ENCODE data around the gene POLR3H.

DNA sequence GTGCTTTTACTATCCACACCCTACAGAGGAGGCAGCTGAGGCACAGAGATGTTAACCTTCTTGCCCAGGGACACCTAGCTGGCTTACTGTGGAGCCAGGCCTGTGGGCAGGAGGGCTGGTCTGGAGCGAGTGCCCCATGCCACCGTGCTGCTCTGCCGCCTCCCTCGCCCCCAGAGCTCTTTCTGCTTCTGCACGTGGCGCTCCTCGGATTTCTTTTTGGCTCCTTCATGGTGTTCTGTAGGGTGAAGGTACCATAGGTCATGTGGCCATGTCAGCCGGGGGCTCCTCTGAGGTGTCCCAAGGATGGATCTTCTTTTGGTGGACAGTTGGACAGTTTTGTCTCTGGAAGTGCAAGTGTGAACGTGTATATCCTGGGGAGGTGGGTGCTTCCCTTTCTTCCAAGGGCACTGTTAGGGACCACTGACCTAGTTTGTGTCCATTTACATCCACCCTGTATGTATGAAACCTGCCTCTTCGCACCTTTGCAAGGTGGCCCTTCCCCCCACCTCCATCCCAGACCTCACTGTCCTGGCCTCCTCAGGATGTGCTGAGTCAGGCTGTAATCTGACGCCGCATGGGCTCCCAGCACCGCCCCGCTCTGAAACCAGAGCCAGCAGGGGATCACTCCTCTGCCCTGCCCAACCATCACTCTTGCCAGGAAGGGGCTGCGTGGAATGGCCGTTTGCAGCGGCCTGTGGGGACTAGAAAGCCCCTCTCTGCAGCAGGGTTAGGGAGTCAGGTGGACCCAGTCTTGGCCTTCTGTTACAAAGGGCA, 31.7 kb downstream of the POLR3H start:
- TF ChIP-seq, protein P1, sequence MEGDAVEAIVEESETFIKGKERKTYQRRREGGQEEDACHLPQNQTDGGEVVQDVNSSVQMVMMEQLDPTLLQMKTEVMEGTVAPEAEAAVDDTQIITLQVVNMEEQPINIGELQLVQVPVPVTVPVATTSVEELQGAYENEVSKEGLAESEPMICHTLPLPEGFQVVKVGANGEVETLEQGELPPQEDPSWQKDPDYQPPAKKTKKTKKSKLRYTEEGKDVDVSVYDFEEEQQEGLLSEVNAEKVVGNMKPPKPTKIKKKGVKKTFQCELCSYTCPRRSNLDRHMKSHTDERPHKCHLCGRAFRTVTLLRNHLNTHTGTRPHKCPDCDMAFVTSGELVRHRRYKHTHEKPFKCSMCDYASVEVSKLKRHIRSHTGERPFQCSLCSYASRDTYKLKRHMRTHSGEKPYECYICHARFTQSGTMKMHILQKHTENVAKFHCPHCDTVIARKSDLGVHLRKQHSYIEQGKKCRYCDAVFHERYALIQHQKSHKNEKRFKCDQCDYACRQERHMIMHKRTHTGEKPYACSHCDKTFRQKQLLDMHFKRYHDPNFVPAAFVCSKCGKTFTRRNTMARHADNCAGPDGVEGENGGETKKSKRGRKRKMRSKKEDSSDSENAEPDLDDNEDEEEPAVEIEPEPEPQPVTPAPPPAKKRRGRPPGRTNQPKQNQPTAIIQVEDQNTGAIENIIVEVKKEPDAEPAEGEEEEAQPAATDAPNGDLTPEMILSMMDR (IDR thresholded peaks at IDR 0.05; ENCODE audit: insufficient read depth, low read length) = no peak
- TF ChIP-seq, protein P2, sequence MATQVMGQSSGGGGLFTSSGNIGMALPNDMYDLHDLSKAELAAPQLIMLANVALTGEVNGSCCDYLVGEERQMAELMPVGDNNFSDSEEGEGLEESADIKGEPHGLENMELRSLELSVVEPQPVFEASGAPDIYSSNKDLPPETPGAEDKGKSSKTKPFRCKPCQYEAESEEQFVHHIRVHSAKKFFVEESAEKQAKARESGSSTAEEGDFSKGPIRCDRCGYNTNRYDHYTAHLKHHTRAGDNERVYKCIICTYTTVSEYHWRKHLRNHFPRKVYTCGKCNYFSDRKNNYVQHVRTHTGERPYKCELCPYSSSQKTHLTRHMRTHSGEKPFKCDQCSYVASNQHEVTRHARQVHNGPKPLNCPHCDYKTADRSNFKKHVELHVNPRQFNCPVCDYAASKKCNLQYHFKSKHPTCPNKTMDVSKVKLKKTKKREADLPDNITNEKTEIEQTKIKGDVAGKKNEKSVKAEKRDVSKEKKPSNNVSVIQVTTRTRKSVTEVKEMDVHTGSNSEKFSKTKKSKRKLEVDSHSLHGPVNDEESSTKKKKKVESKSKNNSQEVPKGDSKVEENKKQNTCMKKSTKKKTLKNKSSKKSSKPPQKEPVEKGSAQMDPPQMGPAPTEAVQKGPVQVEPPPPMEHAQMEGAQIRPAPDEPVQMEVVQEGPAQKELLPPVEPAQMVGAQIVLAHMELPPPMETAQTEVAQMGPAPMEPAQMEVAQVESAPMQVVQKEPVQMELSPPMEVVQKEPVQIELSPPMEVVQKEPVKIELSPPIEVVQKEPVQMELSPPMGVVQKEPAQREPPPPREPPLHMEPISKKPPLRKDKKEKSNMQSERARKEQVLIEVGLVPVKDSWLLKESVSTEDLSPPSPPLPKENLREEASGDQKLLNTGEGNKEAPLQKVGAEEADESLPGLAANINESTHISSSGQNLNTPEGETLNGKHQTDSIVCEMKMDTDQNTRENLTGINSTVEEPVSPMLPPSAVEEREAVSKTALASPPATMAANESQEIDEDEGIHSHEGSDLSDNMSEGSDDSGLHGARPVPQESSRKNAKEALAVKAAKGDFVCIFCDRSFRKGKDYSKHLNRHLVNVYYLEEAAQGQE (IDR thresholded peaks at IDR 0.05; ENCODE audit: insufficient replicate concordance, low read depth) = no peak
- no peak for TF ChIP-seq POLR2AphosphoS5 (IDR thresholded peaks at IDR 0.05; ENCODE audit: low read depth)
- TF ChIP-seq GABPA (IDR thresholded peaks at IDR 0.05; ENCODE audit: low read depth) = no peak
- no peak for TF ChIP-seq SPI1 (IDR thresholded peaks at IDR 0.05; ENCODE audit: borderline replicate concordance, low read depth)
